HepG2 (cell line): ENCODE results near the gene PPP2R5B. TPM values are rescaled to one million over a fixed set of nuclear protein-coding genes. Genes with fewer than 3 reads are reported as not detected.

Source experiments
- ATAC-seq: fragments of 200-7000 bp; cut with Tn5 transposase; 3 replicates; pipeline ENCODE4 v1.9.1; 2020; ENCODE audit warnings: mild to moderate bottlenecking, moderate library complexity
- BruUV-seq: library from RNA; stranded (reverse); fragments of 400-500 nt; replicated peaks from 2 replicates; lab custom pipeline; 2021; lab: Mats Ljungman, UMichigan
- CTCF ChIA-PET: fragments of 300-600 bp; formaldehyde crosslinking; extraction: SDS; loops from one replicate; lab custom pipeline; 2021; ENCODE audit warnings: low total read pairs, inconsistent platforms, low intra/inter-chr PET ratio; lab: Yijun Ruan, JAX
- POLR2A ChIA-PET: fragments of 350-600 bp; sonication (Branson Sonifier 250); formaldehyde crosslinking; loops from one replicate; lab custom pipeline; 2020; ENCODE audit warnings: antibody characterized with exemption, inconsistent platforms; lab: Yijun Ruan, JAX
- DNase-seq: peaks from one replicate; pipeline ENCODE4 v3.0.0-alpha.2; 2015; ENCODE audit warnings: low spot score
- FAIRE-seq: peaks from 3 replicates; lab custom pipeline; 2011; peaks lifted over from hg19 to GRCh38; lab: Jason Lieb, UNC
- H2AFZ ChIP-seq: one replicate; pipeline ENCODE4 v1.6.1; 2011; ENCODE audit warnings: low read length, inconsistent platforms
- H3K27ac ChIP-seq: fragments of 300-600 bp; 3 replicates; pipeline ENCODE4 v1.8.0; 2011; ENCODE audit warnings: mixed run types, mild to moderate bottlenecking, mixed read lengths, low read length, inconsistent platforms; ENCODE audit not compliant: insufficient read depth; ENCODE audit errors: extremely low read length
- H3K27me3 ChIP-seq, 2 experiments: fragments of 200-600 bp in 1 of 2; 2 replicates in 1 of 2; 3 replicates in 1 of 2; pipeline versions ENCODE4 v1.6.0 to v1.8.0; 2011; ENCODE audit warnings: low read length in 2 of 2, mild to moderate bottlenecking in 2 of 2, moderate library complexity in 2 of 2, inconsistent platforms in 1 of 2; ENCODE audit not compliant: insufficient read depth in 2 of 2, control insufficient read depth in 1 of 2
- H3K36me3 ChIP-seq, 2 experiments: fragments of 200-600 bp in 1 of 2; replicated peaks in 1 of 2; 2 replicates in 1 of 2; 3 replicates in 1 of 2; pipeline versions ENCODE4 v1.5.1 to v1.8.0; 2011; ENCODE audit warnings: low read length in 2 of 2, inconsistent platforms in 1 of 2; ENCODE audit not compliant: insufficient read depth in 2 of 2, control insufficient read depth in 1 of 2
- H3K4me1 ChIP-seq: 2 replicates; pipeline ENCODE4 v1.5.1; 2012; ENCODE audit warnings: low read length, inconsistent platforms; ENCODE audit not compliant: insufficient read depth
- H3K4me2 ChIP-seq: 2 replicates; pipeline ENCODE4 v1.6.0; 2011; ENCODE audit warnings: low read depth, low read length, inconsistent platforms
- H3K4me3 ChIP-seq, 3 experiments: fragments of 200-600 bp in 1 of 3; sonication (generic), shearing (Covaris generic) in 1 of 3; replicated peaks in 1 of 3; 2 replicates each; pipeline ENCODE4 v1.5.1; 2011 to 2016; ENCODE audit warnings: low read length in 3 of 3, inconsistent platforms in 2 of 3, low read depth in 2 of 3, mild to moderate bottlenecking in 2 of 3, control low read depth in 1 of 3, mixed read lengths in 1 of 3; ENCODE audit not compliant: insufficient read depth in 1 of 3
- H3K79me2 ChIP-seq: one replicate; pipeline ENCODE4 v1.6.1; 2011; ENCODE audit warnings: low read length, inconsistent platforms; ENCODE audit not compliant: insufficient read depth
- H3K9ac ChIP-seq: 2 replicates; pipeline ENCODE4 v1.6.0; 2011; ENCODE audit warnings: mild to moderate bottlenecking, low read depth, low read length, inconsistent platforms; ENCODE audit not compliant: insufficient read depth
- H3K9me3 ChIP-seq: 2 replicates; pipeline ENCODE4 v1.5.1; 2012; ENCODE audit warnings: mild to moderate bottlenecking, low read length
- H4K20me1 ChIP-seq: 2 replicates; pipeline ENCODE4 v1.6.0; 2011; ENCODE audit warnings: inconsistent platforms, mild to moderate bottlenecking, low read length, moderate library complexity; ENCODE audit not compliant: insufficient read depth
- AKAP8 ChIP-seq: sonication (generic); formaldehyde crosslinking; IDR thresholded peaks from 2 replicates; pipeline ENCODE4 v1.5.1; 2020; ENCODE audit warnings: mild to moderate bottlenecking, missing genetic modification reagents
- FIP1L1 ChIP-seq: fragments of 200-400 bp; formaldehyde crosslinking; IDR thresholded peaks from 2 replicates; pipeline ENCODE4 v1.6.1; 2018; ENCODE audit warnings: low read depth, mild to moderate bottlenecking, low read length, moderate library complexity, borderline replicate concordance; ENCODE audit not compliant: insufficient read depth
- HES4 ChIP-seq: sonication (generic); formaldehyde crosslinking; IDR thresholded peaks from 2 replicates; pipeline ENCODE4 v1.9.0; 2021; ENCODE audit warnings: mild to moderate bottlenecking, missing genetic modification reagents, borderline replicate concordance
- POLR2G ChIP-seq: fragments of 200-400 bp; formaldehyde crosslinking; IDR thresholded peaks from 2 replicates; pipeline ENCODE4 v1.6.1; 2018; ENCODE audit warnings: mild to moderate bottlenecking, low read depth, low read length, moderate library complexity
- ZNF605 ChIP-seq: sonication (generic); formaldehyde crosslinking; IDR thresholded peaks from 2 replicates; pipeline ENCODE4 v1.8.0; 2022; ENCODE audit warnings: mild to moderate bottlenecking, missing genetic modification reagents
- ZSCAN25 ChIP-seq: sonication (generic); formaldehyde crosslinking; IDR thresholded peaks from 2 replicates; pipeline ENCODE4 v1.8.0; 2022; ENCODE audit warnings: mild to moderate bottlenecking, missing genetic modification reagents
- WGBS: methylation state at CpG from one replicate; pipeline ENCODE4 v1.1.6; 2017; ENCODE audit warnings: low lambda C conversion rate; 5-methylcytosine and 5-hydroxymethylcytosine counted together
- in situ Hi-C: cut with HindIII; loops from 2 replicates; pipeline ENCODE4 v1.10.0; 2017; ENCODE audit warnings: low pct_unique_long_range_greater_than_20kb; ENCODE audit not compliant: extremely low pct_ligation_motif_present
- intact Hi-C: fragments of 100-400 bp; cut with micrococcal nuclease; formaldehyde crosslinking; loops from one replicate; pipeline ENCODE4 v1.10.0; 2022; ENCODE audit not compliant: unreplicated experiment
- polyA plus RNA-seq, 8 experiments: library from polyadenylated mRNA; depleted of rRNA in 3 of 8; stranded (reverse) in 7 of 8; unstranded in 1 of 8; fragments of >200 nt; fragmentation: Illumina TruSeq in 4 of 8; extraction: Trizol in 4 of 8; gene quantifications; 2 replicates each; pipeline versions ENCODE4 v1.2.1 to v1.2.3, GENCODE V29; 2011 to 2016; ENCODE audit warnings: low read depth in 4 of 8, missing spikeins in 1 of 8, mixed read lengths in 1 of 8; ENCODE audit not compliant: insufficient read depth in 1 of 8
- total RNA-seq, 5 experiments: library from RNA; depleted of rRNA; stranded (reverse); fragments of >200 nt; fragmentation: Illumina TruSeq; extraction: Trizol; gene quantifications; 2 replicates each; pipeline ENCODE4 v1.2.3, GENCODE V29; 2016; ENCODE audit warnings: low read depth in 1 of 5
- TF ChIP-seq, protein P1 (sequence below): sonication (generic); formaldehyde crosslinking; IDR thresholded peaks from 2 replicates; pipeline ENCODE4 v1.9.0; 2022; ENCODE audit warnings: missing genetic modification reagents, mild to moderate bottlenecking, borderline replicate concordance
- TF ChIP-seq, protein P2 (sequence below): sonication (generic); formaldehyde crosslinking; IDR thresholded peaks from 2 replicates; pipeline ENCODE4 v1.4.0; 2020; ENCODE audit warnings: missing genetic modification reagents

The PPP2R5B gene
- total and polyA plus RNA-seq, 2 of the 13 experiments (the other 11 are each of a cell fraction or from before 2014, with no cell fraction given) = 2.3 to 8.3 TPM

DNA sequence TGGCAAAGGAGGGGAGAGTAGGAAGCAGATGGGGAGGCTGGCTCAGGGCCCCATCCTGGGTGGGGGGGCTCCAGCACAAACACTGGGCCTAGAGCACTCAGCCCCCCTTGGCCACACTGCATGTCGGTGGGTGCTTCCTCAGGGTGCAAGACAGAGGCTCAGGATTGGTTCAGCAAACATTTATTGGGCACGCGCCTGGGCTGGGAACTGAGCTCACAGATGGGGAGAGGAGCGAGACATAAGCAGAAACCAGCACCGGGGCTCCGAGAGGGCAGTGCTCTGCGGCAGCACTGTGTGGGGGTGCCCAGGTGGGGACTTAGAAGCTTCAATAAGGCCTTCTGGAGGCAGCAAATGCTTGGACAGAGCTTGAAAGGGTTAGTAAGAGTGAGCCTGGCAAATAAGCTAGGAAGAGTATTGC is 34.0 kb upstream of the PPP2R5B start:
- H3K4me2 ChIP-seq = peak overlapping the region; percentile 94

More for the DNA sequence above, 34.0 kb upstream of the PPP2R5B start:
- TF ChIP-seq, protein P1, sequence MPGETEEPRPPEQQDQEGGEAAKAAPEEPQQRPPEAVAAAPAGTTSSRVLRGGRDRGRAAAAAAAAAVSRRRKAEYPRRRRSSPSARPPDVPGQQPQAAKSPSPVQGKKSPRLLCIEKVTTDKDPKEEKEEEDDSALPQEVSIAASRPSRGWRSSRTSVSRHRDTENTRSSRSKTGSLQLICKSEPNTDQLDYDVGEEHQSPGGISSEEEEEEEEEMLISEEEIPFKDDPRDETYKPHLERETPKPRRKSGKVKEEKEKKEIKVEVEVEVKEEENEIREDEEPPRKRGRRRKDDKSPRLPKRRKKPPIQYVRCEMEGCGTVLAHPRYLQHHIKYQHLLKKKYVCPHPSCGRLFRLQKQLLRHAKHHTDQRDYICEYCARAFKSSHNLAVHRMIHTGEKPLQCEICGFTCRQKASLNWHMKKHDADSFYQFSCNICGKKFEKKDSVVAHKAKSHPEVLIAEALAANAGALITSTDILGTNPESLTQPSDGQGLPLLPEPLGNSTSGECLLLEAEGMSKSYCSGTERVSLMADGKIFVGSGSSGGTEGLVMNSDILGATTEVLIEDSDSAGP (CRISPR knock-in tag) = 0 out of 2 replicates have a peak, but pooled peaks have one; percentile 34
- TF ChIP-seq FIP1L1 = no peak
- TF ChIP-seq HES4 (CRISPR knock-in tag) = no peak
- 0 out of 2 replicates have a peak, but pooled peaks have one; percentile 36 for TF ChIP-seq ZSCAN25 (CRISPR knock-in tag)
- 0 out of 2 replicates have a peak, but pooled peaks have one; percentile 18 for TF ChIP-seq ZNF605 (CRISPR knock-in tag)
- TF ChIP-seq, protein P2, sequence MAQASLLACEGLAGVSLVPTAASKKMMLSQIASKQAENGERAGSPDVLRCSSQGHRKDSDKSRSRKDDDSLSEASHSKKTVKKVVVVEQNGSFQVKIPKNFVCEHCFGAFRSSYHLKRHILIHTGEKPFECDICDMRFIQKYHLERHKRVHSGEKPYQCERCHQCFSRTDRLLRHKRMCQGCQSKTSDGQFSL (CRISPR knock-in tag) = peak; percentile 59; the same call in 1 of the 2 replicates
- TF ChIP-seq AKAP8 (CRISPR knock-in tag) = 0 out of 2 replicates have a peak, but pooled peaks have one; percentile 13
- peak; percentile 18; the same call in 1 of the 2 replicates for TF ChIP-seq POLR2G
- DNase-seq = no peak
- peaks cover 10% of the 10 kb centered on the region; the same call in 1 of the 2 replicates for H4K20me1 ChIP-seq
- no TSS peak for BruUV-seq
- no peak overlapping the region for H2AFZ ChIP-seq
- ChIA-PET POLR2A (interaction anchor here (1.0 to 11.5 kb wide), 7 partner anchors 14 to 124 kb away, joined by 4 to 132 read pairs (median 8); partner anchors contain the start of genes ARL2, EHD1 and SF1), CTCF (no interaction called here)
- H3K27ac ChIP-seq = peak overlapping the region; percentile 88
- ATAC-seq = no peak
- H3K79me2 ChIP-seq = peaks cover 27% of the 10 kb centered on the region
- peak overlapping the region in 2 of 3 experiments; percentile 22 to 95; a peak in 2 of 6 replicates for H3K4me3 ChIP-seq
- H3K4me1 ChIP-seq = peaks cover 80% of the 10 kb centered on the region
- FAIRE-seq = no peak
- in situ Hi-C loops = loop anchor here (5.0 kb wide), 2 partner anchors 43 to 103 kb away; no protein-coding TSS in a partner anchor
- H3K36me3 ChIP-seq = peaks cover 0 to 1% of the 10 kb centered on the region in 2 experiments; a peak in 1 of 5 replicates
- H3K9ac ChIP-seq = no peak overlapping the region
- WGBS = 89% methylated on average over 5 of the region's 7 CpGs
- intact Hi-C loops = no loop called here
- H3K9me3 ChIP-seq = no peaks in the 10 kb centered on the region
- H3K27me3 ChIP-seq = no peaks in the 10 kb centered on the region; a peak in 1 of 5 replicates
